ENCODE data around the gene DNAH1. TPM values are rescaled to one million over a fixed set of nuclear protein-coding genes. Genes with fewer than 3 reads are reported as not detected.

The DNAH1 gene
- total RNA-seq, 1 donor from 2014 or later, result 7.3 TPM

GRCh38 chr3:52293491-52294319, 22.4 kb upstream of the DNAH1 start:
- Mint-ChIP-seq H3K9me3 (no peaks in the 10 kb centered on the region), H3K36me3 (no peaks in the 10 kb centered on the region), H3K27me3 (no peaks in the 10 kb centered on the region), H3K4me3 (no peak overlapping the region), H3K4me1 (ENCODE audit: unreplicated experiment) (peaks cover 15% of the 10 kb centered on the region), H3K27ac (no peak overlapping the region)
- no peak for DNase-seq (ENCODE audit: extremely low spot score, unreplicated experiment)
- no peak for TF ChIP-seq CTCF (conservative IDR thresholded peaks at IDR 0.05)

GRCh38 chr3:52294320-52295150, 21.6 kb upstream of the DNAH1 start:
- no peak for TF ChIP-seq CTCF (conservative IDR thresholded peaks at IDR 0.05)
- H3K27ac Mint-ChIP-seq, result no peak overlapping the region
- H3K4me1 Mint-ChIP-seq (ENCODE audit: unreplicated experiment), result peaks cover 12% of the 10 kb centered on the region
- no peak overlapping the region for H3K4me3 Mint-ChIP-seq
- no peaks in the 10 kb centered on the region for H3K36me3 Mint-ChIP-seq
- no peak for DNase-seq (ENCODE audit: extremely low spot score, unreplicated experiment)
- H3K27me3 Mint-ChIP-seq, result no peaks in the 10 kb centered on the region
- H3K9me3 Mint-ChIP-seq, result no peaks in the 10 kb centered on the region

- Mint-ChIP-seq H3K4me3 (no peak overlapping the region), H3K27ac (no peak overlapping the region), H3K9me3 (no peaks in the 10 kb centered on the region), H3K27me3 (no peaks in the 10 kb centered on the region), H3K36me3 (no peaks in the 10 kb centered on the region), H3K4me1 (ENCODE audit: unreplicated experiment) (peaks cover 21% of the 10 kb centered on the region)
- no peak for DNase-seq (ENCODE audit: extremely low spot score, unreplicated experiment)
- no peak for TF ChIP-seq CTCF (conservative IDR thresholded peaks at IDR 0.05)
Observed at GRCh38 chr3:52295671-52296208, 20.4 kb upstream of the DNAH1 start.

GRCh38 chr3:52297242-52298148, 18.6 kb upstream of the DNAH1 start:
- H3K27ac Mint-ChIP-seq, result no peak overlapping the region
- H3K4me3 Mint-ChIP-seq, result peak overlapping the region; percentile 75
- TF ChIP-seq CTCF (conservative IDR thresholded peaks at IDR 0.05), result no peak
- no peaks in the 10 kb centered on the region for H3K36me3 Mint-ChIP-seq
- DNase-seq (ENCODE audit: extremely low spot score, unreplicated experiment), result no peak
- H3K9me3 Mint-ChIP-seq, result no peaks in the 10 kb centered on the region
- no peaks in the 10 kb centered on the region for H3K27me3 Mint-ChIP-seq
- peaks cover 16% of the 10 kb centered on the region for H3K4me1 Mint-ChIP-seq (ENCODE audit: unreplicated experiment)

Measured in type B pancreatic cell (in vitro differentiated cells).